ENCODE measurements around the gene ZNF732. TPM values are rescaled to one million over a fixed set of nuclear protein-coding genes. Genes with fewer than 3 reads are reported as not detected.
"Not testable (repeated sequence)": the region's sequence is repeated elsewhere in the genome, so short reads cannot be mapped to it uniquely, and the experiment has no call there.

Gene ZNF732
- total RNA-seq, 6 experiments from 2014 or later, result not detected

DNA sequence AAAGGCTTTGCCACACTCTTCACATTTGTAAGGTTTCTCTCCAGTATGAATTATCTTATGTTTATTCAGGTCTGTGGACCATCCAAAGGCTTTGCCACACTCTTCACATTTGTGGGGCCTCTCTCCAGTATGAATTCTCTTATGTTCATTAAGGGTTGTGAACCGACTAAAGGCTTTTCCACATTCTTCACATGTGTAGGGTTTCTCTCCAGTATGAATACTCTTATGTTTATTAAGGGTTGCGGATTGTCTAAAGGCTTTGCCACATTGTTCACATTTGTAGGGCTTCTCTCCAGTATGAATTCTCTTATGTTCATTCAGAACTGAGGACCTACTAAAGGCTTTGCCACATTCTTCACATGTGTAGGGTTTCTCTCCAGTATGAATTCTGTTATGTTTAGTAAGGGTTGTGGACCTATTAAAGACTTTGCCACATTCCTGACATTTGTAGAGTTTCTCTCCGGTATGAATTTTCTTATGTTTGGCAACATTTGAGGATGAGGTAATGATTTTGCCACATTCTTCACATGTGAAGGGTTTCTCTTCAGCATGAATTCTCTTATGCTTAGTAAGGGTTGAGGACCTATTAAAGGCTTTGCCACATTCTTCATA lies 33.7 kb downstream of the ZNF732 start:
- Histone ChIP-seq H3K9me3 (peaks cover 0 to 61% (median 11%) of the 10 kb centered on the region in 4 donors), H3K36me3 (no peaks in the 10 kb centered on the region), H3K4me1 (no peaks in the 10 kb centered on the region), H3K4me3 (no peak overlapping the region), H3K27me3 (no peaks in the 10 kb centered on the region), H3K27ac (no peak overlapping the region)
- DNase-seq (no peak), ATAC-seq (no peak)
- TF ChIP-seq, protein P1, sequence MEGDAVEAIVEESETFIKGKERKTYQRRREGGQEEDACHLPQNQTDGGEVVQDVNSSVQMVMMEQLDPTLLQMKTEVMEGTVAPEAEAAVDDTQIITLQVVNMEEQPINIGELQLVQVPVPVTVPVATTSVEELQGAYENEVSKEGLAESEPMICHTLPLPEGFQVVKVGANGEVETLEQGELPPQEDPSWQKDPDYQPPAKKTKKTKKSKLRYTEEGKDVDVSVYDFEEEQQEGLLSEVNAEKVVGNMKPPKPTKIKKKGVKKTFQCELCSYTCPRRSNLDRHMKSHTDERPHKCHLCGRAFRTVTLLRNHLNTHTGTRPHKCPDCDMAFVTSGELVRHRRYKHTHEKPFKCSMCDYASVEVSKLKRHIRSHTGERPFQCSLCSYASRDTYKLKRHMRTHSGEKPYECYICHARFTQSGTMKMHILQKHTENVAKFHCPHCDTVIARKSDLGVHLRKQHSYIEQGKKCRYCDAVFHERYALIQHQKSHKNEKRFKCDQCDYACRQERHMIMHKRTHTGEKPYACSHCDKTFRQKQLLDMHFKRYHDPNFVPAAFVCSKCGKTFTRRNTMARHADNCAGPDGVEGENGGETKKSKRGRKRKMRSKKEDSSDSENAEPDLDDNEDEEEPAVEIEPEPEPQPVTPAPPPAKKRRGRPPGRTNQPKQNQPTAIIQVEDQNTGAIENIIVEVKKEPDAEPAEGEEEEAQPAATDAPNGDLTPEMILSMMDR (IDR thresholded peaks at IDR 0.05), result no peak
- TF ChIP-seq POLR2A (IDR thresholded peaks at IDR 0.05), result no peak
- intact Hi-C loops (cut with DNase I), result no loop called here
- WGBS (ENCODE audit: insufficient coverage, low coverage, low lambda C conversion rate, missing lambda C conversion rate), result 86% methylated on average over 3 of the region's 3 CpGs

DNA sequence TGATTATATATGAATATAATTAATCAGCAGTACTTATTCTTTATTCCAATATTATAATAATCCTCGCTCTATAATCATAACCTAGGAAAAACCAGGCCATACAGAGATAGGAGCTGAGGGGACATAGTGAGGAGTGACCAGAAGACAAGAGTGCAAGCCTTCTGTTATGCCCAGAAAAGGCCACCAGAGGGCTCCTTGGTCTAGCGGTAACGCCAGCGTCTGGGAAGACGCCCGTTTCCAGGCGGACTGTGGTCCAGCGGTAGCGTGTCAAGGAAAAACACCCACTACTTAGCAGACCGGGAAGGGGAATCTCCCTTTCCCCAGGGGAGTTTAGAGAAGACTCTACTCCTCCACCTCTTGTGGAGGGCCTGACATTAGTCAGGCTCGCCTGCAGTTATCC lies 46.0 kb downstream of the ZNF732 start:
- peaks cover 0 to 34% (median 4%) of the 10 kb centered on the region in 4 donors for H3K9me3 ChIP-seq

DNA sequence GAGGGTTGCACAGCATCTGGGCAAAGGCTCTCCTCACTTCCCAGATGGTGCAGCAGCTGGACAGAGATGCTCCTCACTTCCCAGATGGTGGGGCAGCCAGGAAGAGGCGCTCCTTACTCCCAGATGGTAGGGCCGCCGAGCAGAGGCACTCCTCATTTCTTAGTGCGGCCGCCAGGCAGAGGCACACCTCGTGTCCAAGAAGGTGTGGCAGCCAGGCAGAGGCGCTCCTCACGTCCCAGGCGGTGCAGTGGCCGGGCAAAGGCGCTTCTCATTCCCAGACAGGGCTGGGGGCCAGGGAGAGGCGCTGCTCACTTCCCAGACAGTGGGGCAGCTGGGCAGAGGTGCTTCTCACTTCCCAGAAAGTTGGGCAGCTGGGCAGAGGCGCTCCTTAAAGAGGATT lies 48.8 kb downstream of the ZNF732 start:
- DNase-seq (no peak), ATAC-seq (no peak)
- TF ChIP-seq POLR2A (IDR thresholded peaks at IDR 0.05), result no peak
- TF ChIP-seq, protein P1 (IDR thresholded peaks at IDR 0.05), result no peak
- no peaks in the 10 kb centered on the region for H3K4me1 ChIP-seq
- intact Hi-C loops (cut with DNase I), result no loop called here
- H3K9me3 ChIP-seq, result peaks cover 0 to 53% (median 15%) of the 10 kb centered on the region in 4 donors
- H3K36me3 ChIP-seq, result no peaks in the 10 kb centered on the region
- H3K4me3 ChIP-seq, result no peak overlapping the region
- H3K27ac ChIP-seq, result no peak overlapping the region
- no peaks in the 10 kb centered on the region for H3K27me3 ChIP-seq
- 88% methylated on average over 1 of the region's 13 CpGs for whole genome bisulfite sequencing (ENCODE audit: insufficient coverage, low coverage, low lambda C conversion rate, missing lambda C conversion rate)

More for the DNA sequence above, 46.0 kb downstream of the ZNF732 start:
- ATAC-seq; H3K27ac ChIP-seq; intact Hi-C loops (cut with DNase I); H3K4me3 ChIP-seq; DNase-seq; H3K4me1 ChIP-seq; H3K27me3 ChIP-seq; H3K36me3 ChIP-seq: not testable (repeated sequence)
- WGBS (ENCODE audit: insufficient coverage, low coverage, low lambda C conversion rate, missing lambda C conversion rate), result 70% methylated on average over 1 of the region's 11 CpGs
- TF ChIP-seq, protein P1 (IDR thresholded peaks at IDR 0.05), result peak in 1 of 4 donors; percentile 14

DNA sequence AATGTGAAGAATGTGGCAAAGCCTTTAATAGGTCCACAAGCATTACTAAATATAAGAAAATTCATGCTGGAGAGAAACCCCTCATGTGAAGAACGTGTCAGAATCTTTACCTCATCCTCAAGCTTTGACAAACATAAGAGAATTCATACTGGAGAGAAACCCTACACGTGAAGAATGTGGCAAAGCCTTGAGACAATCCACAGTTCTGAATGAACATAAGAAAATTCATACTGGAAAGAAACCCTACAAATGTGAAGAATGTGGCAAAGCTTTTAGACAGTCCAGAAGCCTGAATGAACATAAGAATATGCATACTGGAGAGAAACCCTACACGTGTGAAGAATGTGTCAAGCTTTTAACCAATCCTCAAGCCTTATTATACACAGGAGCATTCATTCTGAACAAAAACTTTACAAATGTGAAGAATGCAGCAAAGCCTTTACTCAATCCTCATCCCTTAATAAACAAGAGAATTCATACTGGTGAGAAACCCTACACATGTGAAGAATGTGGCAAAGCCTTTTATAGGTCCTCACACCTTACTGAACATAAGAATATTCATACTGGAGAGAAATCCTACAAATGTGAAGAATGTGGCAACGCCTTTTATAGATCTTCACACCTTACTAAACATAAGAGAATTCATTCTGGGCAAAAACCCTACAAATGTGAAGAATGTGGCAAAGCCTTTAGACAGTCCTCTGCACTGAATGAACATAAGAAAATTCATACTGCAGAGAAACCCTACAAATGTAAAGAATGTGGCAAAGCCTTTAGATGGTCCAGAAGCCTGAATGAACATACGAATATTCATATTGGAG lies 51.1 kb downstream of the ZNF732 start:
- peaks cover 0 to 53% (median 15%) of the 10 kb centered on the region in 4 donors for H3K9me3 ChIP-seq
- no peak overlapping the region for H3K4me3 ChIP-seq

More for the DNA sequence above, 51.1 kb downstream of the ZNF732 start:
- ATAC-seq (no peak), DNase-seq (no peak)
- H3K4me1 ChIP-seq, result no peaks in the 10 kb centered on the region
- H3K27ac ChIP-seq, result no peak overlapping the region
- TF ChIP-seq, protein P1 (IDR thresholded peaks at IDR 0.05), result no peak
- TF ChIP-seq POLR2A (IDR thresholded peaks at IDR 0.05), result no peak
- intact Hi-C loops (cut with DNase I), result no loop called here
- H3K36me3 ChIP-seq, result no peaks in the 10 kb centered on the region
- 66% methylated on average over 5 of the region's 5 CpGs for WGBS (ENCODE audit: insufficient coverage, low coverage, low lambda C conversion rate, missing lambda C conversion rate)
- H3K27me3 ChIP-seq, result no peaks in the 10 kb centered on the region

Data from right lobe of liver (tissue), 6 donors.